Adipose tissue (tissue), 3 donors: ENCODE measurements around the gene CHCHD5. TPM values are rescaled to one million over a fixed set of nuclear protein-coding genes. Genes with fewer than 3 reads are reported as not detected.
"Not testable (repeated sequence)": the region's sequence is repeated elsewhere in the genome, so short reads cannot be mapped to it uniquely, and the experiment has no call there.

ENCODE experiments used
- H3K27ac ChIP-seq: one replicate; pipeline ENCODE4 v1.5.1; 2013; ENCODE audit warnings: low read depth, low read length
- WGBS, 3 donors: extraction: QIAGEN DNeasy Blood & Tissue Kit; methylation state at CpG; one replicate each; pipeline ENCODE4 v1.1.7; 2013; 5-methylcytosine and 5-hydroxymethylcytosine counted together
- polyA plus RNA-seq, 3 donors: library from polyadenylated mRNA; stranded (reverse); fragments of 200-250 nt; gene quantifications; one replicate each; pipeline ENCODE4 v1.2.3, GENCODE V29; 2013
- donor health status: healthy with polysubstance abuse.
- donor health status: Bipolar disorder and iron deficiency.
- donor health status: healthy.

The CHCHD5 gene
- polyA plus RNA-seq, 3 donors, result 37.1 to 50.0 (median 42.3) TPM

DNA sequence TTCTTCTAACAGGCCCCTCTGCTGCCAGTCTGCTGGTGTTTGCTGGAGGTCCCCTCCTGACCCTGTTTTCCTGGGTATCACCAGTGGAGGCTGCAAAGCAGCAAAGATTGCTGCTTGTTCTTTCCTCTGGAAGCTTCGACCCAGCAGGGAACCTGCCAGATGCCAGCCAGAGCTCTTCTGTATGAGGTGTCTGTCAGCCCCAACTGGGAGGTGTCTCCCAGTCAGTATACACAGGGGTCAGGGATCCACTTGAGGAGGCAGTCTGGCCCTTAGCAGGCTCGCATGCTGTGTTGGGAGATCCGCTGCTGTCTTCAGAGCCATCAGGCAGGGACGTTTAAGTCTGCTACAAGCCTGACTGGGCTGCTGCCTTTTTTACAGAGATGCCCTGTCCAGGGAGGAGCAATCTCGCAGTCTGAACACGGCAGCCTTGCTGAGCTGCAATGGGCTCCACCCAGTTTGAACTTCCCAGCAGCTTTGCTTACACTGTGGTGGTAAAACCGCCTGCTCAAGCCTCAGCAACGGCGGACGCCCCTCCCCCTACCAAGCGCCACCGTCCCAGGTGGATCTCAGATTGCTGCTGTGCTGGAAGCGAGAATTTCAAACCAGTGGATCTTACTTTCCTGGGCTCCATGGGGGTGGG, 29.9 kb downstream of the CHCHD5 start:
- 69 to 80% (median 79%) methylated on average over 13 of the region's 13 CpGs for WGBS, 3 donors
- no peak overlapping the region for H3K27ac ChIP-seq

DNA sequence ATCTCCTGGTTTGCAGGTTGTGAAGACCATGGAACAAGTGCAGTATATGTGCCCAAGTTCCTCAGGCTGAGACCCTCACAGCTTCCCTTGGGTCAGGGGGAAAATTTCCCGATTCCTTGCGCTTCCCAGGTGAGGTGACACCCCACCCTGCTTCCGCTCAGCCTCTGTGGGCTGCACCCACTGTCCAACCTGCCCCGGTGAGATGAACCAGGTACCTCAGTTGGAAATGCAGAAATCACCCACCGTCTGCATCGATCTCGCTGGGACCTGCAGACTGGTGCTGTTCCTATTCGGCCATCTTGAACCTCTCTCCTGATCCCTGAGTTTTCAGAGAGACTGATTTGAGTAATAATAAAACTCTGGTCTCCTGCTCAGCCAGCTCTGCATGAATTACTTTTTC, 30.6 kb downstream of the CHCHD5 start:
- WGBS, 3 donors, result 94 to 97% (median 97%) methylated on average over 8 of the region's 8 CpGs
- no peak overlapping the region for H3K27ac ChIP-seq

DNA sequence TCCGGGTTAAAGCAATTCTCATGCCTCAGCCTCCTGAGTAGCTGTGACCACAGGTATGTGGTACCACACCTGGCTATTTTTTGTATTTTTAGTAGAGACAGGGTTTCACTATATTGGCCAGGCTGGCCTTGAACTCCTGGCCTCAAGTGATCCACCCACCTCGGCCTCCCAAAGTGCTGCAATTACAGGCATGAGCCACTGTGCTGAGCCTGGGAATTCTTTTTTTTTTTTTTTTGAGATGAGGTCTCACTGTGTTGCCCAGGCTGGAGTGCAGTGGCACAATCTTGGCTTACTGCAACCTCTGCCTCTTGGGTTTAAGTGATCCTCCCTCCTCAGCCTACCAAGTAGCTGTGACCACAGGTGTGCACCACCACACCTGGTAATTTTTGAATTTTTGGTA, 31.4 kb downstream of the CHCHD5 start:
- not testable (repeated sequence) for H3K27ac ChIP-seq
- WGBS, 3 donors, result 88 to 95% (median 93%) methylated on average over 2 of the region's 2 CpGs

DNA sequence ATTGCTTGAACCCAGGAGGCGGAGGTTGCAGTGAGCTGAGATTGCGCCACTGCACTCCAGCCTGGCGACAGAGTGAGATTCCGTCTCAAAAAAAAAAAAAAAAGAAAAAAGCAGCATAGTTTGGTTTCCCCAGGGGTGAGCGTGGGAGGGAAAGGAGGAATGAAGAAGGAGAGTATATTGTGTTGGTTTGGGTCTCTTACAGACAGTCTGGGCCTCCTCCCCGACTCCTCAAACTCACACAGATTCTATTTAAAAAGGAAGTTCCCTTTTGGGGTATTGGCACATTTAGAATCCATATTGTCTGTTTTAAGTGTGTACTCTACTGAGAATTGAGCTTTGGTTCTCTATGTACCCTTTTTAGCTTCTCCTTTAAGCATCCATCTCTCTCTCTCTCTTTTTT, 34.0 kb downstream of the CHCHD5 start:
- H3K27ac ChIP-seq, result no peak overlapping the region
- 54 to 75% (median 64%) methylated on average over 3 to 6 of the region's 6 CpGs for whole genome bisulfite sequencing, 3 donors

DNA sequence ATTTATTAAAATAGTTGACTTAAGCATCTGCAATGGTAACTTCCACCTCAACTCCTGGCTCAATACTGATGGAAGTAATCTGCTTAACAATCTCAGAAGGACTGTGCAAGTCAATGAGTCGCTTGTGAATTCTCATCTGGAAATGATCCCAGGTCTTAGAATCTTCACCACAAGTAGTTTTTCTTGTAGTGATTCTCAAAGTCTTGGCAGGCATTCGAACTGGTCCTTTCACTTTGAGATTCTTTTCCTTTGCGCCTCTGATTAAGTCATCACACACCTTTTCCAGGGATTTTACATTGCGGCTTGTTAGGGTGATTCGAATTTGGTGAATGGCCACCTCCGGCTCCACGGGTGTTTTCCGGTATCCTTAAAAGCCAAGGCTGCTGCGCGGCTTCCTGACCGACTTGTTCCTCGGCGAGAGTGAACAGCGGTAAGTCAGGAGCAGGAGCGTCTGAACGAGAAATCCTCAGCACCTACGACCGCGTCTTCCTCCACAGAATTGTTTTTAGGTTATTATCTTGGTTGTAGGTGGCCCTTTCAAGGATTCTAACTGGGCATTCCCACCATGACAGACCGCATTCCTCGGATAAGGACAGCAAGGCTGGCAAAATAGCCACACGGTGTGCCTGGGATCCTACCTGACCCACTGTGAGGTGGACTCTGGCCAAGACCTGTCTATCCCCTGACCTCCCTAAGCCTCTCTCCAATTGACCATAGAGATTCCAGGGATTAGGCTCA, 37.5 kb downstream of the CHCHD5 start:
- H3K27ac ChIP-seq, result peak overlapping the region; percentile 65
- WGBS, 3 donors, result 81 to 82% (median 82%) methylated on average over 22 of the region's 22 CpGs

DNA sequence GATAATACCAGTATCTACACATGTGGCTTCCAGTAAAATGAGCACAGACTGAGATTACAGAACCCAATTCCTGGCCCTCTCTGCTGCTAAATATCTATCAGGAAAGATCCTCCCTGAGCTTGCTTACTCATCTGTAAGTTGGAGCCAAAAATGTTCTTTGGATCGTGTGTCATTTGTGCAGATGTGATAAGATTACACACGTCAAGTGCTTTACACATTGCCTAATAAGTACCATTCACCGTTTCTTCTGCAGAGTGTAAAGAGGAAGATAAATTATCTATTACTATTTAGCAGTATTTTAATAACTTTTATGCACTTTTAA, 38.1 kb downstream of the CHCHD5 start:
- no peak overlapping the region for H3K27ac ChIP-seq
- WGBS, 3 donors, result 20 to 37% (median 28%) methylated on average over 3 of the region's 3 CpGs

DNA sequence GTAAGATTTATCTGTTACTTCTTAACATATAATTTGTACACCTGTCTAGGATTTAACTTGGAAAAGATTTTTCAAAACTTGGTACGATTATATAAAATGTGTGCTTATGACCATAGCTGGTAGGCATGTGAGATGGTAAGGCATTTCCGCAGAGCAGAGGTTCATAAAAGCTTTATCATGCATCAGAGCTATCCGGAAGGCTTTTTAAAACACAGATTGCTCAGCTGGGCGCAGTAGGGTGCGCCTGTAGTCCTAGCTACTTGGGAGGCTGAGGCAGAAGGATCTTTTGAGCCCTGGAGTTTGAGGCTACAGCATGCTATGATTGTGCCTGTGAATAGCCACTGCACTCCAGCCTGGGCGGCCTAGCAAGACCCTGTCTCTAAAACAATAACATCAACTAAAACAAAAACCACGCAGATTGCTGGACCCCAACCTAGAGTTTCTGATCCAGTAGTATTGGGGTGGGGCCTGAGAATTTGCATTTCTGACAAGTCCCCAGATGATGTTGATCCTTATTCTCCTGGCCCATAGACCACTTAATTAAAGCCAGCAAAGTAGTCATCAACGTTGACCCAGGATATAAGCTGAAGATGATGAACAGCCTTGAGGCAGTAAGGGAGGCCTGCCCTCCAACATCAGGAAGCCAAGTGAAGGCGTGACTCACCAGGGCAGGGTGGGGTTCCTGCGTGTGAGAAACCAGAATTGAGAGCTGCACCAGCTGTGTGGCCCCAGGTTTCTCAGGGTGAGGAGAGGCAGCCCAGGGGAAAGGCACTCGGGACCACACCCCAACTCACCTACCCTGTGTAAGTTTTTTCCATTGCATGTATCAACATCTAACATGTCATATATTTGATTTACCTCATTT, 39.7 kb downstream of the CHCHD5 start:
- WGBS, 3 donors, result 71 to 86% (median 74%) methylated on average over 11 of the region's 11 CpGs
- H3K27ac ChIP-seq, result no peak overlapping the region

DNA sequence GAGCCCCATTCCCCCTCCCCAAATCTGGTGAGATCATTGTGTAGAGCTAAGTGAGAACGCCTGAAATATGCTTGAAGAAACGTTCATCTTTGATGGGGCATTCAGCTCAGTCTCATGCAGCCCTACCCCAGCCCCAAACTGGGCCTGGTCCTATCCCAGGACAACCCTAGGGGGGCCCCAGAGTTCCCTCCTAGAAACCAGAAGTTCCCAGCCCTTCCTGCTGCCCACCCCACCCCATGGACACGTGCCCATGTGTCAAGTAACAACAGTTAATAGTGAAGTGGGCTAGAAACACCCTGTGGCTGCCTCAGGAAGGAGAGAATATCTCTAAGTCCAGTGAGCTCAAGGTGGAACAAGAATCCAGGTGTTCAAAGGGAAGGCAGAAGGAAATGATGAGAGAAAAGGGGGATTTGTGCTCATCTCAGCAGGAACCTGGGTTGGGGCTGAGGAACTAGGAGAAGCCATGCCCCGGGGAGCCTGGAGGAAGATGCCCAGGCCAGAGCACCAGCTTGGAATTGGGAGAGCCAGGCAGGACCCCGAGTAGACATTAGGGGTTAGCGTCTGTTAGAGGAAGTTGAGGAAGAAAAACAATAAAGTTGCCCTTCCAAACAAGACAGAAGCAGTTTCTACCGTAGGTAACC, 41.2 kb downstream of the CHCHD5 start:
- WGBS, 3 donors, result 64 to 72% (median 69%) methylated on average over 7 of the region's 7 CpGs
- H3K27ac ChIP-seq, result no peak overlapping the region

DNA sequence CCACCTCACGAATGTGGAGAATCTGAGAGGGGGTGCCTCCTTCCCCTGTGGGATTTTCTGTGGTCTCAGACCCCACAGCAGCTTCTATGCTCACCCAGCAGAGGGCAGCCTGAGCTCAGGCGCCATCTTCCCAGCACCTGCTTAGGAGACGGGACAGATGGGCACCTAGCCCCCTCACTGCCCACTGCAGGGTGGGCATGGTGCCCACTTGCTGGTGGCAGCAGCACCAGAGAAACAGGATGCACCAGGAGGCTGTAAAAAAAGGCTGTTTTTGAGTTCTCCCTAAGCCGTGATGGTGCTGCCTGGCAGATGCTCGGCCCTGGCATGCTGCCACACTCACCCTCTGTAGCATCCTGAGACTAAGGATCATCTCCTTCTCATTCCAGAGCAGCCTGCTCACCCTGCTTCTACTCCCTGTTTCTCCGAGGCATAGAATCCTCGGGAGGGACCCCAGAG, 42.2 kb downstream of the CHCHD5 start:
- peak overlapping the region; percentile 78 for H3K27ac ChIP-seq
- WGBS, 3 donors, result 4 to 18% (median 6%) methylated on average over 7 of the region's 7 CpGs

DNA sequence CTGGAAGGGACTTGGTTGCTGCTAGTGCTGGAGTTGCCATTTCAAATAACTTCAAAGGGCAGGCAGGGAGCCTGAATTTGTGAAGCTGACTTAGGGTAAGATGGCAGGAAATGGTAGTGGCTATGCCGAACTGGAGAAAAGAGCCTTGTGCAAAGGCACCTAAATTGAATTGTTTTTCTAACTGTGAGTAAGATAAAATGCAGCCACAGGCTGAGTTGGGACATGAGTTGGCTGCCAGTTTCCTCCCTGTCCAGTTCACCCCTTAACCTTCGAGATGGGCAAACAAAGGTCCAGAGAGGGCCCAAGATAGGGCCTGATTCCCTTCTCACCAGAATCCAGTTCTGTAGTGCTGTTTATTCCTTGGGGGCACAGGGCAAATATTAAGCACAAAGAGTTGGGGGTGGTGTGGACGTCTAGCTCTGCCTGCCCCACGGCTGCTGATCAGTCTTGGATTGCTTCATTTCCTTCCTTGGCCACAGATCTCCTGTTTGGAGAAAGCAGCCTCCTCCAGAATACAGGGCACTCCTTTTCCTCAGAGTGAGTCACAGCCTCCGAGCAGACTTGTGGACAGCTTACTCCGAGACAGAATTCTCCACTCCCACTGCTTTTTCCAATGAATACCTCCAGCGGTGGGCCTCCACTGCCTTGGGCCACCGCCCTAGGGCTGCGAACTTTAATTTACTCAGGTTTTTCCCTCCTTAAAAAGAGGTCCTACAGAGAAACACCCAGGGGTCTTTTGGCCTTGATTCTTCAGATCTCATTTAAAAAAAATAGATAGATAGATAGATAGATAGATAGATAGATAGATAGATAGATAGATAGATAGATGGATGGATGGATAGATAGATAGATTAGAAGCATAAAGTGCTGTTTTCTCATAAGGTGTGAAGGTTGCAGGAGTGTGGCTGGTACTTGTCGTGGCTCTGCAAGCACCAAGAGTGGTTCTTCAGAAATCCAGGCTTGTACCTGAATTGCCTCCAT, 42.9 kb downstream of the CHCHD5 start:
- H3K27ac ChIP-seq, result peak overlapping the region; percentile 78
- WGBS, 3 donors, result 22 to 66% (median 23%) methylated on average over 10 of the region's 10 CpGs

DNA sequence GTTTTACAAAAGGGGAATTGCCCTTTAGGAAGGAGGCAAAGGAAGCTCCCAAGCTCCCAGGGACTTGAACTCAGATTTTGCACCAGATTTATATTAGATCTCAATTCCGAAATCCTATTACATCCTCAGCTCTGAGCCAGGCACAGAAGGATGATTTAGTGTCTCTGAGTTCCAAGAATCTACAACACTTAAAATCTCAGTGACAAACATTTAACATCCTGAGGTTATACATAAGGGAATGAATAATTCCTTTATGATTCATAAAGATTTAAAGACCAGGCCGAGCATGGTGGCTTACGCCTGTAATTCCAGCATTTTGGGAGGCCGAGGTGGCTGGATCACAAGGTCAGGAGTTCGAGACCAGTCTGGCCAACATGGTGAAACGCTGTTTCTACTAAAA, 44.8 kb downstream of the CHCHD5 start:
- H3K27ac ChIP-seq, result no peak overlapping the region
- WGBS, 3 donors, result 87 to 97% (median 93%) methylated on average over 6 of the region's 6 CpGs

DNA sequence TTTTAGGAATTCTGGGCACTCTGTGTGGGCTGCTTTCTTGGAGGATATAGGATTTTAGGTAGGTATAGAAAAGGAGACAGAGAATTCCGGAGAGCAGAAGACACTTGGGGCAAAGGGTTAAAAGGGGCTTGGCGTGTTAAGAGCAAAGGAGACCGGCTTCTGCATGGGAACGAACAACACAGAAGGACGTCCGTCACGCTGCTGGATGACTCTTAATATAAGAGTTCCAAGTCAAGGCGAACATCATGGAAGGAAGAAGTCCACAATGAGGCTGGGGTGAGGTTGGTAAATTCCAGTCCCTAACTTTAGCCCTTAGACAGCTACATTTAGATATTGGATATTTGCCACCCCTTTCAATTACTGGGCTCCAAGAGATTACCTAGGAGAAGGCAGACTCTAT, 45.4 kb downstream of the CHCHD5 start:
- H3K27ac ChIP-seq, result no peak overlapping the region

DNA sequence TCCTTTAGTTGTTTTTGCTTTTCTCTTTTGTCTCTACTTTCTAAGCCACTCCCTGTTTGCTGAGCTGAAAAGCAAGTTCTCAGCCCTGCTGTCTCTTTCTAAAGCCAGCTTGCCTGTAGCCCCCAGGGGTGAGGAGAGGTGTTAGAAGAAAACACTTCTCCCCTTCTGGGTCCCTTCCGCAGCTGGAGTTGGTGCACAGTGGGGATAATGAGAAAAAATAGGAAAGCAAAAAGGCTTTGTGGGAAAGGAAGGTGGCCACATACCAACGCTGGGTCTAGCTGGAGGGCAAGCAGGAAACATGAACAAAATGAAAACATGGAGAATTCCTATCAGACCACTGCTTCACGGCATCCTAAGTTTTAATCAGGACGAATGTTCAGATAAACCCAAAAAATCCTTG, 45.9 kb downstream of the CHCHD5 start:
- H3K27ac ChIP-seq, result no peak overlapping the region
- WGBS, 3 donors, result 63 to 76% (median 69%) methylated on average over 4 of the region's 4 CpGs

More for the DNA sequence above, 45.4 kb downstream of the CHCHD5 start:
- 82 to 93% (median 84%) methylated on average over 8 of the region's 8 CpGs for WGBS, 3 donors

DNA sequence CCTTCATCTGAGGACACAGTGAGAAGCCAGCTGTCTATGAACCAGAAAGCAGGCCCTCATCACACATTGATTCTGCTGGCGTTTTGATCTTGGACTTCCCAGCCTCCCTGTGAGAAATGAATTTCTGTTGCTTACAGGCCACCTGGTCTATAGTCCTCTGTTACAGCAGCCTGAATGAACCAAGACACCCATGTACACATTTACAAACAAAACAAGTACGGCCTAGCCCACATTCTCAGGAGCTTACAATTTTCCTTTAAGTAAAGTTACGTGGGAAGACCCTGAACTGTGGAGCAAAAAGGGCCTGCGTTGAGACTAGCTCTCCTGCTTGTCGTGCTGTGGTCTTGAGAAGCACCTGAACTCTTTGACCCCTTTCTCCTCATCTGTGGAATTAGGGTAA, 49.3 kb downstream of the CHCHD5 start:
- no peak overlapping the region for H3K27ac ChIP-seq
- WGBS, 3 donors, result 85 to 98% (median 87%) methylated on average over 5 of the region's 5 CpGs

DNA sequence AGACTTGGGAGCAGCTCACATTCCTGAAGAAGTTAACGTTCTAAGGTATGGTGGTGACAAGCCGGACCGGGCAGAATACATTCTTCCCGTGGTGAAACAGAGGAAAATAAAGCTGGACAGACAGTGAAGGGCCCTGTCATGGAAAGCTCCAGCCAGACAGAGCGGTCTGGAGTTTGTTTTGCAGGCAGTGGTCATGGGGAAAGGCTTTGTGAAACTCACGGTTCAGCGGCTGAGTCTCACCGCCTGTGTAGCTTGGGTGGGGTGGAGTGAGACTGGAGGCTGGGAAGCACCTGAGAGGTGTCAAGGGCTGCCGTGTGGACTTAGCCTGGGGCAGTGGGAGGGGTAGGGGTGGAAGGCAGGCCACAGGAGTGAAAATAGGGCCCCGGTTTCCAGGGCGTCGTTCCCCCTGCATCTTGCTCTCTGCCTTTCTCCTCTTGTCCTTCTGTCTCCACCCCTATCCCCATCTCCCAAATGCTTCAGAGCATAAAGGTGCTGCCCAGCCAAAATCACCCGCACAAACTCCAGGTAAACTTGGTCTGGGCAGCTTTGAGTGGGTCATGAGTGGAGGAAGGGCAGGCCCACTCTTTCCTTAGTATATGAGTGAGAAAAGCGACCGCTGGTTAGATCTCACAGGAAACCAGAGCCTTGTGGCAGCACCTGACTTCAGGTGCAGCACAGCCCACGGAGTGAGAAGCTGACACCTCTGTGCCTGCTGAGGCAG, 49.9 kb downstream of the CHCHD5 start:
- 86 to 87% (median 87%) methylated on average over 16 of the region's 16 CpGs for WGBS, 3 donors
- H3K27ac ChIP-seq, result no peak overlapping the region

DNA sequence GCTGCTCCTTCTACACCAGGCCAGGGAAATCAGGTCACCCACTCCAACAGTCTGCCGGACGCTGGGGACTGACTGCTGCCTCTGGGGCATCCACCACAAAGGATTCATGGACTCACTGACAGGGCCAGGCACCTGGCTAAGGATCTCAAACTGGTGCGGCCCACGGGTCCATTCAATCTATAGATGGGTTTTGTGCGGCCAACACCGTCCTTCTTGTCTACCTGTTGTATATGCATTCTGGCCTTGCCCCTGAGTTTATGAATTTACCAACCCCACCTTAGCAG, 50.4 kb downstream of the CHCHD5 start:
- WGBS, 3 donors, result 95 to 99% (median 96%) methylated on average over 6 of the region's 6 CpGs
- no peak overlapping the region for H3K27ac ChIP-seq

DNA sequence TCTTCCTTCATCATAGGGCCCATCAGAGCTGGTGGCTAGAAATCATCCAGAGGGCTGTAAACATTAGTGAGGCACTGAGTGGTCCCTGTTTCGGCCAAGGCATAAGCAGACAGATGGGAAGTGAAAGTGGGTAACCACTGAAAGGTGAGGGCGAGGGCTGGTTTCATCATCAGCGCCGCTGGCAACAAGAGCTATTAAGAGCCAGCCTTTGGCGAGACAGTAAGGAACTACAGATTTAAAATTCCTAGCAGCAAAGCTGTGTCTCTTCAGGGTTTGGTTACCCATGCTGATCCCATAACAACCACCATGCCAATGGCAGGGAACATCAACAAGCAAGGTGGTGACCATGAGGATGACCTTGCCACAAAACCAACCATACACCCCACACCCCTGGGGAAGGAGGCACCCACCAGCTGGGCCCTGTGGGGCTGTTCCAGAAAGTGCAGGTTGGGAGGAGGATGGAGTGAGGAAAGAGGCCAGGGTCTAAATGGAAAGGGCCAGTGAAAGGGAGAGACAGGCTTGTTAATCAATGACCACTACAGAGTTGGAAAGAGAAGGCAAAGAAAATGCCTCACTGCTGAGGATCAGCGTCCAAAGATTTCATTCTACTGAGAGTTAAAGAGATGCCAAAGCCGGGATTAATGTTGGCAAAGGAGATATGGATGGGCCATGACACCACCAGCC, 52.3 kb downstream of the CHCHD5 start:
- H3K27ac ChIP-seq, result no peak overlapping the region
- WGBS, 3 donors, result 65 to 73% (median 66%) methylated on average over 7 of the region's 7 CpGs
